Psoas muscle (tissue), 8 donors: Measurements from ENCODE around the gene LTBR. TPM values are rescaled to one million over a fixed set of nuclear protein-coding genes. Genes with fewer than 3 reads are reported as not detected.

Experiments used
- ATAC-seq, 4 donors: fragments of 200-7000 bp; cut with Tn5 transposase; one replicate each; pipeline ENCODE4 v1.9.1; 2020; ENCODE audit warnings: moderate library complexity in 3 of 4, mild to moderate bottlenecking in 2 of 4
- DNase-seq, 2 donors: peaks; one replicate each; pipeline ENCODE4 v3.0.0-alpha.2; 2020
- H3K27ac ChIP-seq: fragments of 200-600 bp; one replicate; pipeline ENCODE4 v1.8.0; 2022
- H3K27me3 ChIP-seq, 3 donors: fragments of 200-600 bp in 1 of 3; one replicate each; pipeline versions ENCODE4 v1.6.1 to v1.8.0; 2013 to 2022; ENCODE audit warnings: low read length in 2 of 3, mild to moderate bottlenecking in 2 of 3, moderate library complexity in 1 of 3; ENCODE audit not compliant: insufficient read depth in 3 of 3
- H3K36me3 ChIP-seq, 2 donors: fragments of 200-600 bp in 1 of 2; one replicate each; pipeline versions ENCODE4 v1.6.1 to v1.8.0; 2013 to 2022; ENCODE audit warnings: low read depth in 1 of 2, mild to moderate bottlenecking in 1 of 2, moderate library complexity in 1 of 2; ENCODE audit not compliant: insufficient read depth in 1 of 2
- H3K4me1 ChIP-seq: fragments of 200-600 bp; one replicate; pipeline ENCODE4 v1.8.0; 2022
- H3K4me3 ChIP-seq: fragments of 200-600 bp; one replicate; pipeline ENCODE4 v1.8.0; 2022; ENCODE audit warnings: mild to moderate bottlenecking
- H3K9me3 ChIP-seq: fragments of 200-600 bp; one replicate; pipeline ENCODE4 v1.8.0; 2022
- CTCF ChIP-seq: fragments of 200-600 bp; IDR thresholded peaks from one replicate; pipeline ENCODE4 v1.8.0; 2022; ENCODE audit warnings: antibody characterized with exemption
- WGBS, 3 donors: extraction: QIAGEN DNeasy Blood & Tissue Kit; methylation state at CpG; one replicate each; pipeline versions ENCODE4 v1.1.6 to v1.1.7; 2013; 5-methylcytosine and 5-hydroxymethylcytosine counted together
- intact Hi-C, 2 donors: fragments of 100-400 bp; cut with DNase I; formaldehyde crosslinking; loops; one replicate each; pipeline versions ENCODE4 v1.11.0 to v1.14.2; 2022
- polyA plus RNA-seq, 3 donors: library from polyadenylated mRNA; stranded (reverse); fragments of 200-250 nt; gene quantifications; one replicate each; pipeline ENCODE4 v1.2.3, GENCODE V29; 2013
- total RNA-seq, 4 donors: library from RNA; stranded (reverse); fragmentation: NEBNext Ultra II Directional in 2 of 4; extraction: Animal tissue kit (Norgen Biotek cat#: 25700) in 2 of 4; gene quantifications; one replicate each; pipeline versions ENCODE4 v1.2.1 to v1.2.4, GENCODE V29; 2021 to 2023
- donor health status: healthy with polysubstance abuse.
- donor health status: DM: no; HTN: no; CAD: no; lungs with moderate emphysema.
- donor health status: Bipolar disorder and iron deficiency.
- donor health status: healthy.
- donor health status: DM: yes; HTN: yes; CAD: no.
- donor health status: DM: no; HTN: no; CAD: no.
- donor health status: DM: no; HTN: no; CAD: no.
- donor health status: DM: yes; HTN: yes; CAD: no.

LTBR gene
- total and polyA plus RNA-seq, 7 donors: 15.3 to 38.8 (median 34.5) TPM

GRCh38 chr12:6393109-6393508, 9.1 kb downstream of the LTBR start:
- H3K9me3 ChIP-seq: no peaks in the 10 kb centered on the region
- no peak overlapping the region for H3K4me3 ChIP-seq
- intact Hi-C loops: no loop called here
- TF ChIP-seq CTCF: no peak
- H3K27ac ChIP-seq: no peak overlapping the region
- H3K4me1 ChIP-seq: peaks cover 7% of the 10 kb centered on the region
- DNase-seq (no peak), ATAC-seq (no peak)
- 87 to 91% (median 88%) methylated on average over 7 of the region's 7 CpGs for WGBS, 3 donors
- H3K27me3 ChIP-seq: no peaks in the 10 kb centered on the region
- H3K36me3 ChIP-seq: peaks cover 16 to 79% of the 10 kb centered on the region in 2 donors

- Histone ChIP-seq H3K4me1 (peaks cover 7% of the 10 kb centered on the region), H3K36me3 (peaks cover 10 to 73% of the 10 kb centered on the region in 2 donors), H3K27me3 (no peaks in the 10 kb centered on the region), H3K9me3 (no peaks in the 10 kb centered on the region), H3K4me3 (no peak overlapping the region), H3K27ac (no peak overlapping the region)
- no peak for TF ChIP-seq CTCF
- ATAC-seq (peak in 1 of 4 donors; percentile 13), DNase-seq (no peak)
- WGBS, 3 donors: 77 to 82% (median 82%) methylated on average over 8 of the region's 8 CpGs
- intact Hi-C loops: no loop called here
These were observed 10.4 kb downstream of the LTBR start for GRCh38 chr12:6394398-6394797.

DNA sequence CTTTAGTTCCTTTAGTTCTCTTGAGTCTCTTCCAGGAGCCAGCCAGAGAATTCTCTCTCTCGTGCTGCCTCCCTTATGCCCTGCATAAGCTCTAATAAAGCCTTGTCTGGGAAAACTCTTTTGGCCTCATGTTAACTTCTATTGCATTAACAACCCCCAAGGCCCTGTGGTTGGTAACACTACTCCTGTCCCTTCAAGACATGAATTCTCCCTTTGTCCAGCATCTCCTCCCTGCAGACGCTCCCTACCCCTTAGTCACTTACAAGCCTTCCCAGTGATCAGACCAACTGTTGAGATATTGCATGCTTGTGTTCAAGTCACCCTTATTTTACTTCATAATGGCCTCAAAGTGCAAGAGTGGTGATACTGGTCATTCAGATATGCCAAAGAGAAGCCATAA, 12.1 kb downstream of the LTBR start:
- 85 to 92% (median 88%) methylated on average over 2 of the region's 2 CpGs for WGBS, 3 donors
- no peak for DNase-seq
- no peak for TF ChIP-seq CTCF
- Histone ChIP-seq H3K27me3 (no peaks in the 10 kb centered on the region), H3K36me3 (peaks cover 8 to 74% of the 10 kb centered on the region in 2 donors), H3K4me1 (peaks cover 7% of the 10 kb centered on the region), H3K9me3 (no peaks in the 10 kb centered on the region), H3K27ac (no peak overlapping the region), H3K4me3 (no peak overlapping the region)
- ATAC-seq: no peak
- intact Hi-C loops: no loop called here

DNA sequence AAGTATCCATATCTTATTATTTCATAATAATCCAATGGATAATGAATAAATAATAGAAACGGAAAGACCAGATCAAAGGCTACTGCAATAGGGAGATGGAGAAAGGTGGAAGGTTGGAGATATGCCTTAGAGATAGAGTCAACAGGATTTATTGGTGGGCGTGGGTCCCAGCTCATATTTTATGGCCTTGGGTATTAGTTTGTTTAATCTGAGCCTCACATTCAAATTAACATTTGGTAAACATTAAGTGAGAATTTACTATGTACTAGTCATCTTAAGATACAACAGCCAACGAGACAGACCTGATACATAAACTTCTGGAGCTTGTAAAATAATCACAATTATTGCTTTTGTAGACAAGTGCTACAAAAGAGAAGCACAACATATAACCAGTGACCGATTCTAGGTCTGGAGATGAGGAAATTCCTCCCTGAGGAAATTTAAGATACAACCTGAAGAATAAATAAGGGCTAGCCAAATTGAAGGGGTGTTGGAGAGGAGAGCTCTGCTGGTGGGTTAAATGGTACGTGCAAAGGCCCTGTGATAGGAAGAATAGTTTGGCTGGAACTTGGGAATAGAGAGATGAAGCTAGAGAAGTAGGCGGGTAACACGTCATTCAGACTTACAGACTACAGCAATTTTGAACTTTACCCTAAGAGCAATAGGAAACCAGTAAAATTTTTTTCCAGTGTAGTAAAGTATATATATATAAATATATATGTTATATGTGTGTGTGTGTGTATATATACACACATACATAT, 16.1 kb downstream of the LTBR start:
- no peaks in the 10 kb centered on the region for H3K27me3 ChIP-seq
- peaks cover 3 to 35% of the 10 kb centered on the region in 2 donors for H3K36me3 ChIP-seq
- DNase-seq: no peak
- no peak for ATAC-seq
- H3K27ac ChIP-seq: no peak overlapping the region
- intact Hi-C loops: no loop called here
- WGBS, 3 donors: 92 to 93% (median 93%) methylated on average over 7 of the region's 7 CpGs
- no peaks in the 10 kb centered on the region for H3K4me1 ChIP-seq
- no peak for TF ChIP-seq CTCF
- no peaks in the 10 kb centered on the region for H3K9me3 ChIP-seq
- no peak overlapping the region for H3K4me3 ChIP-seq

GRCh38 chr12:6404390-6404789, 20.4 kb downstream of the LTBR start:
- Histone ChIP-seq H3K27ac (no peak overlapping the region), H3K9me3 (no peaks in the 10 kb centered on the region), H3K4me3 (no peak overlapping the region), H3K27me3 (no peaks in the 10 kb centered on the region), H3K4me1 (no peaks in the 10 kb centered on the region), H3K36me3 (peaks cover 0 to 15% of the 10 kb centered on the region in 2 donors)
- no peak for ATAC-seq
- TF ChIP-seq CTCF: no peak
- 89 to 96% (median 91%) methylated on average over 5 of the region's 5 CpGs for WGBS, 3 donors
- intact Hi-C loops: no loop called here
- no peak for DNase-seq
